BJ (cell line): ENCODE data around the gene BHLHA9. TPM values are rescaled to one million over a fixed set of nuclear protein-coding genes. Genes with fewer than 3 reads are reported as not detected.

ENCODE experiments used
- CTCF ChIA-PET: fragments of 350-600 bp; formaldehyde crosslinking; extraction: SDS; loops from one replicate; lab custom pipeline; 2021; ENCODE audit warnings: antibody characterized with exemption, inconsistent platforms; lab: Yijun Ruan, JAX
- POLR2A ChIA-PET: fragments of 300-600 bp; sonication (Branson Sonifier 250); formaldehyde crosslinking; extraction: SDS; loops from one replicate; lab custom pipeline; 2021; ENCODE audit warnings: antibody characterized with exemption; lab: Charles Lee
- DNase-seq: peaks from one replicate; pipeline ENCODE4 v3.0.0-alpha.2; 2011; ENCODE audit warnings: low read depth
- H3K27me3 ChIP-seq: 2 replicates; pipeline ENCODE4 v1.6.0; 2011; ENCODE audit warnings: low read length; ENCODE audit not compliant: control insufficient read depth, insufficient read depth
- H3K36me3 ChIP-seq: 2 replicates; pipeline ENCODE4 v1.5.1; 2011; ENCODE audit warnings: low read length; ENCODE audit not compliant: control insufficient read depth, insufficient read depth
- H3K4me3 ChIP-seq: 2 replicates; pipeline ENCODE4 v1.5.1; 2011; ENCODE audit warnings: low read depth, mild to moderate bottlenecking, control low read depth, low read length
- polyA plus RNA-seq: library from polyadenylated mRNA; depleted of rRNA; stranded (reverse); fragments of >200 nt; gene quantifications from 2 replicates; pipeline ENCODE4 v1.2.3, GENCODE V29; 2011
- TF ChIP-seq, protein P1 (sequence below): IDR thresholded peaks from 2 replicates; pipeline ENCODE4 v1.5.1; 2011; ENCODE audit warnings: low read depth, mild to moderate bottlenecking, control low read depth, inconsistent platforms, low read length, moderate library complexity; ENCODE audit not compliant: insufficient read depth

BHLHA9 gene
- polyA plus RNA-seq, 1 experiment = not detected

DNA sequence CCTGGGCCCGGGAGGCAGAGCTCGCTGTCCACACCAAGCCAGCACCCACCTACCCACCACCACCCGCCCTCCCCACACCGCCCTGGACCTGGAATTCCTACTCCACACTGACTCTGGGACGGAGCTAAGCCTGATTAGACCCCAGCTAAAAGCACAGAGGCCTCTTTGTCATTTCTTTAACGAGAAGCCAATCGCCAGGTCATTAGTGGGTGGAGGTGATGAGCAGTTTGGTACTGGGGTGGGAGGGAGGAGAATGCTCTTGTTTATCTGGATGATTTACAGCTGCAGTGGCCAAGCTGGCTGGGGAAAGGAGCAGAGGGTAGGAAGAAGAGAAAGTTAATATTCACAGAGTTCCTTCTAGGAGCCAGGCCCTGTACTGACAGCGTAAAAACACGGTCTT is 6.0 kb upstream of the BHLHA9 start:
- CTCF ChIA-PET = interaction anchor here (1.0 to 1.4 kb wide), 3 partner anchors 68 to 251 kb away, joined by 3 to 4 read pairs (median 4); no protein-coding TSS in a partner anchor

DNA sequence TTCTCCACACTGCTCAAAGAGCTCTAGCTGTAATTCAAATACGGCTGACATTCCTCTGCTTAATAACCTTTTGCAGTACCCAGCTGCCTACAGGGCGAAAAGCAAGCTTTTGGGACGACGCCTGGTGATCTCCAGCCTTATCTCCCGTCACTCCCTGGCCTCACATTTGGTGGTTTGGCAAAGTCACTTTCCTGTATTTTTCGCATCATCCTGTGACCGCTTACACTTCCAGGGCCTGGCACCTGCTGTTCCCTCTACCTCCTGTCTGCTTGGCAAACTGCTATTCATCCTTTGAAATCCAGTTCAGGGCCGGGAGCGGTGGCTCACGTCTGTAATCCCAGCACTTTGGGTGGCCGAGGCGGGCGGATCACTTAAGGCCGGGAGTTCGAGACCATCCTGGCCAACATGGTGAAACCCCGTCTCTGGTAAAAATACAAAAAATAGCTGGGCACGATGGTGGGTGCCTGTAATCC is 2.7 kb upstream of the BHLHA9 start:
- DNase-seq = no peak
- CTCF ChIA-PET = interaction anchor here (0.7 to 1.7 kb wide), 7 partner anchors 9 to 310 kb away, joined by 3 to 7 read pairs (median 3); partner anchors contain the start of gene INPP5K
- POLR2A ChIA-PET = interaction anchor here (0.6 kb wide), 2 partner anchors 57 to 233 kb away, joined by 11 to 13 read pairs; no protein-coding TSS in a partner anchor
- Histone ChIP-seq H3K27me3 (peaks cover 7% of the 10 kb centered on the region), H3K4me3 (peak overlapping the region; percentile 78), H3K36me3 (no peaks in the 10 kb centered on the region)
- TF ChIP-seq, protein P1, sequence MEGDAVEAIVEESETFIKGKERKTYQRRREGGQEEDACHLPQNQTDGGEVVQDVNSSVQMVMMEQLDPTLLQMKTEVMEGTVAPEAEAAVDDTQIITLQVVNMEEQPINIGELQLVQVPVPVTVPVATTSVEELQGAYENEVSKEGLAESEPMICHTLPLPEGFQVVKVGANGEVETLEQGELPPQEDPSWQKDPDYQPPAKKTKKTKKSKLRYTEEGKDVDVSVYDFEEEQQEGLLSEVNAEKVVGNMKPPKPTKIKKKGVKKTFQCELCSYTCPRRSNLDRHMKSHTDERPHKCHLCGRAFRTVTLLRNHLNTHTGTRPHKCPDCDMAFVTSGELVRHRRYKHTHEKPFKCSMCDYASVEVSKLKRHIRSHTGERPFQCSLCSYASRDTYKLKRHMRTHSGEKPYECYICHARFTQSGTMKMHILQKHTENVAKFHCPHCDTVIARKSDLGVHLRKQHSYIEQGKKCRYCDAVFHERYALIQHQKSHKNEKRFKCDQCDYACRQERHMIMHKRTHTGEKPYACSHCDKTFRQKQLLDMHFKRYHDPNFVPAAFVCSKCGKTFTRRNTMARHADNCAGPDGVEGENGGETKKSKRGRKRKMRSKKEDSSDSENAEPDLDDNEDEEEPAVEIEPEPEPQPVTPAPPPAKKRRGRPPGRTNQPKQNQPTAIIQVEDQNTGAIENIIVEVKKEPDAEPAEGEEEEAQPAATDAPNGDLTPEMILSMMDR = no peak

More for the DNA sequence above, 6.0 kb upstream of the BHLHA9 start:
- POLR2A ChIA-PET = no interaction called here
- H3K27me3 ChIP-seq = peaks cover 3% of the 10 kb centered on the region; the same call in 1 of the 2 replicates
- H3K36me3 ChIP-seq = no peaks in the 10 kb centered on the region
- no peak for DNase-seq
- H3K4me3 ChIP-seq = no peak overlapping the region
- TF ChIP-seq, protein P1 = no peak

GRCh38 chr17:1271030-1271423 is 783 bp downstream of the BHLHA9 start:
- peaks cover 7% of the 10 kb centered on the region for H3K27me3 ChIP-seq
- no peaks in the 10 kb centered on the region for H3K36me3 ChIP-seq
- no peak for DNase-seq
- TF ChIP-seq, protein P1 = no peak
- ChIA-PET POLR2A (no interaction called here), CTCF (interaction anchor here (0.6 kb wide), 1 partner anchor 11 kb away, joined by 3 read pairs; no protein-coding TSS in a partner anchor)
- H3K4me3 ChIP-seq = no peak overlapping the region

DNA sequence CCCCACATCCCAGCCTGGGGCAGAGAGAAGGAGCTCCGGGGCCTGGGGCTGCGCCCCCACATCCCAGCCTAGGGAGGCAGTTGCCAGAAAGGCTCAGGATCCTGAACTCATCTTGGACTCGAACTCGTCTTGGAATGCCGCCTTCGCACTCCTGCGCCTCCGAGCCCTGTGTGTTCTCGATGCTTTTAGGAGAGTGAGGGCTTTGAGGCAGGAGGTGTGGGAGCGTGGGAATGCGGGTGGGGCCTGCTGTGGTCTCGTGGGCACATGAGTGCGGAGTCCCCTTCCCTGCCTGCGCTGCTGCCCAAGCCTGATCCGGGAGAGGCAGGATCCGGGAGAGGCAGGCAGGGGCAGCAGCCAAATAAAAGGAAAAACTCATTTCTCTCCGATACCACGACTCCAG is 1.2 kb downstream of the BHLHA9 start:
- DNase-seq = no peak
- ChIA-PET POLR2A (no interaction called here), CTCF (interaction anchor here (0.6 to 1.0 kb wide), 2 partner anchors 11 to 60 kb away, joined by 3 to 4 read pairs; no protein-coding TSS in a partner anchor)
- Histone ChIP-seq H3K4me3 (no peak overlapping the region), H3K27me3 (peaks cover 7% of the 10 kb centered on the region), H3K36me3 (no peaks in the 10 kb centered on the region)
- TF ChIP-seq, protein P1 = no peak

GRCh38 chr17:1272701-1273100 is 2.5 kb downstream of the BHLHA9 start:
- Histone ChIP-seq H3K27me3 (peaks cover 7% of the 10 kb centered on the region), H3K36me3 (no peaks in the 10 kb centered on the region), H3K4me3 (no peak overlapping the region)
- DNase-seq = no peak
- ChIA-PET CTCF (interaction anchor here (0.9 to 1.0 kb wide), 2 partner anchors 59 to 243 kb away, joined by 3 to 4 read pairs; no protein-coding TSS in a partner anchor), POLR2A (no interaction called here)
- TF ChIP-seq, protein P1 = no peak
